Activated T-cell treated with anti-CD3 and anti-CD28 coated beads, Interleukin-2, amount 50 U/mL, for 72 hours (primary cell): ENCODE data around the gene FAM72D. TPM values are rescaled to one million over a fixed set of nuclear protein-coding genes. Genes with fewer than 3 reads are reported as not detected.
A peak's percentile ranks its signal among the peaks of the same experiment; 100 is the strongest.
"Not testable (repeated sequence)": the region's sequence is repeated elsewhere in the genome, so short reads cannot be mapped to it uniquely, and the experiment has no call there.

Experiments used
- ATAC-seq, 2 donors: fragments of 150-1000 bp; cut with Tn5 transposase; replicated peaks in 1 of 2; 2 replicates each; pipeline ENCODE4 v1.10.0; 2021; ENCODE audit warnings: moderate library complexity in 2 of 2, mild to moderate bottlenecking in 1 of 2
- DNase-seq, 2 donors: peaks; one replicate each; pipeline ENCODE4 v3.0.0; 2021 to 2022; ENCODE audit warnings: mixed read lengths in 1 of 2
- H3K27ac Mint-ChIP-seq: one replicate; pipeline ENCODE4 v1.8.0; 2022; ENCODE audit warnings: mild to moderate bottlenecking, moderate library complexity, mixed read lengths
- H3K27me3 Mint-ChIP-seq: one replicate; pipeline ENCODE4 v1.8.0; 2022; ENCODE audit warnings: low read depth, mixed read lengths
- H3K36me3 Mint-ChIP-seq, 2 donors: one replicate each; pipeline ENCODE4 v1.8.0; 2022; ENCODE audit warnings: mixed read lengths in 2 of 2, mild to moderate bottlenecking in 1 of 2; ENCODE audit not compliant: insufficient read depth in 2 of 2
- H3K4me1 Mint-ChIP-seq: one replicate; pipeline ENCODE4 v1.8.0; 2022; ENCODE audit warnings: low read depth, mixed read lengths
- H3K4me3 Mint-ChIP-seq, 2 donors: one replicate each; pipeline ENCODE4 v1.8.0; 2022; ENCODE audit warnings: mild to moderate bottlenecking in 2 of 2, mixed read lengths in 2 of 2, moderate library complexity in 2 of 2
- H3K9me3 Mint-ChIP-seq, 2 donors: one replicate each; pipeline ENCODE4 v1.8.0; 2022; ENCODE audit warnings: mixed read lengths in 2 of 2
- total RNA-seq, 2 donors: library from RNA; stranded (reverse); gene quantifications; one replicate each; pipeline ENCODE4 v1.2.3, GENCODE V29; 2022

Gene FAM72D
- total RNA-seq: 10 to 100 TPM; 22.0 to 38.3 TPM

GRCh38 chr1:145095284-145096057 lies at the start of gene FAM72D, which contains the start of gene SRGAP2B:
Gene FAM72D, plus strand, starts transcription at chr1:145095974. Its CDS starts 874 bp downstream, at chr1:145096848.
Gene SRGAP2B, minus strand, starts transcription at chr1:145095328. Its CDS starts 2,427 bp downstream, at chr1:145092901.
- H3K27me3 Mint-ChIP-seq, DNase-seq, H3K36me3 Mint-ChIP-seq, H3K27ac Mint-ChIP-seq, H3K9me3 Mint-ChIP-seq, H3K4me1 Mint-ChIP-seq: not testable (repeated sequence)
- peak; percentile 85 to 87 for ATAC-seq
- peak within 1 kb of the TSS; percentile 90 to 91 for H3K4me3 Mint-ChIP-seq

DNA sequence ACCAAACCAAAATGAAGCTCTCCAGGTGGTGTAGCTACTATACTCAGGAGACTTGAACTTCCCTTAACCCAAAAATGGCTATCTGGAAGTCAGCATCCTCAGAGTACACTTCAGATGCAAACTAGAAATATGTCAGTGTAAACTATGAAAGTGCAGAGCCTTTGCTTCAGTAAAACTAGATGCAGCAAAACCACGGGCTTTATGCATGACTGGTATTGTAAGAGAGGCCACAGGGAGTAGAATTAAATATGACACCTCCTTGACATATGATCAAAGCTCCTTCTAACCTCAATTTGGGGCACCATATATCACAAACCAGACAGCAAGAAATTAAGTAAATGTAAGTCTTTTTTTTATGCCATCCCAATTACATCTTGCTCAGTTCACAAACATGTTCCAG lies 48.2 kb upstream of the FAM72D start:
- not testable (repeated sequence) for H3K4me1 Mint-ChIP-seq, H3K36me3 Mint-ChIP-seq, H3K4me3 Mint-ChIP-seq, DNase-seq, H3K27me3 Mint-ChIP-seq, H3K27ac Mint-ChIP-seq, H3K9me3 Mint-ChIP-seq
- ATAC-seq: peak; percentile 55 to 76

GRCh38 chr1:145048181-145048856 lies 47.5 kb upstream of the FAM72D start:
- not testable (repeated sequence) for H3K36me3 Mint-ChIP-seq, H3K9me3 Mint-ChIP-seq, H3K27me3 Mint-ChIP-seq, H3K4me3 Mint-ChIP-seq, DNase-seq, H3K4me1 Mint-ChIP-seq, H3K27ac Mint-ChIP-seq
- ATAC-seq: peak in 1 of 2 donors; percentile 36

- H3K9me3 Mint-ChIP-seq, H3K27ac Mint-ChIP-seq, DNase-seq, ATAC-seq, H3K36me3 Mint-ChIP-seq, H3K4me1 Mint-ChIP-seq, H3K4me3 Mint-ChIP-seq, H3K27me3 Mint-ChIP-seq: not testable (repeated sequence)
Measured at GRCh38 chr1:145052019-145052776, 43.6 kb upstream of the FAM72D start.

- ATAC-seq, DNase-seq, H3K36me3 Mint-ChIP-seq, H3K9me3 Mint-ChIP-seq, H3K27me3 Mint-ChIP-seq, H3K4me3 Mint-ChIP-seq, H3K27ac Mint-ChIP-seq, H3K4me1 Mint-ChIP-seq: not testable (repeated sequence)
Measured at GRCh38 chr1:145053428-145053827, 42.3 kb upstream of the FAM72D start.

DNA sequence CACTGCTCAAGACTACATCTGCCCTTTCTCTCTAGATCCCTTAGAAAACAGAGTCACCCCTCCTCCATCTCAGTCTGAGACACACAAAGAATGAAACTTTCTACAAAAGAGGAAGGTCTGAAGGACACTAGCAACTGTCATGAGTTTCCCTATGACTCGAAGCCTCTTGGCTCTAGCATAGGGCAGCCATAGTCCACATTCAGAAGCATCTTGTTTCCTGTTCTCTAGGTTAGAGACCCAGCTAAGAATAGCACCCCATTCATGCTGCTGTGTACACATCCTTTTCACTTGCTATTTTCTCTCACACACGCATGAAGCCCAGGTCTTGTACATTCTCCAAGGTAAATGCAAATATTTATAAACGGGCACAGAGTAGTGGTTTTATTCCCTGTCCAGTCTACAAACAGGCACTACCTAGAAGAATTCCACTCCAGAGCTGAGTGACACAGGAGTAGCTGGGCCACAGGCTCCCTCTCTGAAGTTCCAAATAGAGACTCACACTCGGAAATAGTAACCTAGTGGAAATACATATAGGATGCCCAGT lies 40.5 kb upstream of the FAM72D start:
- not testable (repeated sequence) for H3K36me3 Mint-ChIP-seq, H3K4me3 Mint-ChIP-seq, H3K9me3 Mint-ChIP-seq, DNase-seq, H3K4me1 Mint-ChIP-seq, H3K27me3 Mint-ChIP-seq, H3K27ac Mint-ChIP-seq
- ATAC-seq: peak; percentile 94 to 98

DNA sequence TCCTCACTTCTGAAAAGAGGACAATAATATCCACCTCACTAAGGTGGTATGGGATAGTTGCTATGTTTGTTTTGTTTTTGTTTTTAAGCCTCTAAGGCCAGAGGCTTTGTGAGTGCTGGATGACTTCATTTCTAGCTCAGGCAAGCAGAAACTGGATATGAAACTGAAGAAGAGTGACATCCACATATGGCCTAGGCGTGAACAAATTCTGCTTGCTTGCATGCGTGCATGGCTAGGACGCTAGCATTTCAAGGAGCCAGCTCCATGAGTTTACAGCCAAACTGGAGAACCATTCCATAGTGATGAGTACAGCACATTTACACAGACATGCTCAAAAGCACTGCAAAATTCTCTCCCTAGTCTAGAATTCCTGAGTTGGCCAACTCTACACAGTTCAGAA lies 37.6 kb upstream of the FAM72D start:
- not testable (repeated sequence) for H3K27ac Mint-ChIP-seq, H3K4me1 Mint-ChIP-seq, H3K9me3 Mint-ChIP-seq, H3K36me3 Mint-ChIP-seq, H3K27me3 Mint-ChIP-seq, H3K4me3 Mint-ChIP-seq, DNase-seq
- peak in 1 of 2 donors; percentile 18 for ATAC-seq

- DNase-seq, H3K27me3 Mint-ChIP-seq, H3K4me1 Mint-ChIP-seq, ATAC-seq, H3K9me3 Mint-ChIP-seq, H3K36me3 Mint-ChIP-seq, H3K27ac Mint-ChIP-seq, H3K4me3 Mint-ChIP-seq: not testable (repeated sequence)
Measured at GRCh38 chr1:145063285-145063684, 32.5 kb upstream of the FAM72D start.

DNA sequence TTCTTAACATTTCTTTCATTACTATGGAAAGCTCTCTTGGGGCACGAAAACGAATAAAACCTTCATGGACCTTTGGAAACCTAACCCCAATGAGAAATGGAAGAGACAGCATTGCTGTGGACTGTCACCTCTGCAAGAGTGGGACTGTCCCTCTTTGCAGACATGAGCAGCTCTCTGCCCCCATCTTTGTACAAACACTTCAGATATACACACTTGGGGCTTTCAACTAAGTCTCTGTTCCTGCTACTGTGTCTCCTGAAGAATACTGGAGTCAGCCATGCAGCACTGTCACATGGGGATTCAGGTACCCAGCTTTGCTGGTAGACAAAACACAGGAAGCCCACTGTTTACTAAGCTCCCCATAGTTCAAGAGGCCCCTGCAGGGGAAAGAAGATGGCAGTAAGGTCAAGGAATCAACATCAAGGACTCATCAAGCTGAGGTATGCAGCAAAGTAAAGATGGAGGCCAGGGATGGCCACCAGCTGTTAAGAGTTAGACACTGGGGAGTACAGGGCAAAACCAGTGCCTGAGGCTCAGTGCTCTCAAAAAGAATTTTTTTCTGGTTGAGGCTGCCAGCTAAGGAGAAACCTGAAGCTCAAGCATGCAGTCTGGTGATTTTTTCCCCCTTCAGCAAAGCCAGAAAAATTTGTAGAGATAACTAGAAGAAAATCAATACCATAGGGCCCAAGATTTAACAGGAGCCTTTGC lies 31.7 kb upstream of the FAM72D start:
- not testable (repeated sequence) for H3K4me3 Mint-ChIP-seq, H3K9me3 Mint-ChIP-seq, H3K4me1 Mint-ChIP-seq, DNase-seq, ATAC-seq, H3K36me3 Mint-ChIP-seq, H3K27ac Mint-ChIP-seq, H3K27me3 Mint-ChIP-seq

DNA sequence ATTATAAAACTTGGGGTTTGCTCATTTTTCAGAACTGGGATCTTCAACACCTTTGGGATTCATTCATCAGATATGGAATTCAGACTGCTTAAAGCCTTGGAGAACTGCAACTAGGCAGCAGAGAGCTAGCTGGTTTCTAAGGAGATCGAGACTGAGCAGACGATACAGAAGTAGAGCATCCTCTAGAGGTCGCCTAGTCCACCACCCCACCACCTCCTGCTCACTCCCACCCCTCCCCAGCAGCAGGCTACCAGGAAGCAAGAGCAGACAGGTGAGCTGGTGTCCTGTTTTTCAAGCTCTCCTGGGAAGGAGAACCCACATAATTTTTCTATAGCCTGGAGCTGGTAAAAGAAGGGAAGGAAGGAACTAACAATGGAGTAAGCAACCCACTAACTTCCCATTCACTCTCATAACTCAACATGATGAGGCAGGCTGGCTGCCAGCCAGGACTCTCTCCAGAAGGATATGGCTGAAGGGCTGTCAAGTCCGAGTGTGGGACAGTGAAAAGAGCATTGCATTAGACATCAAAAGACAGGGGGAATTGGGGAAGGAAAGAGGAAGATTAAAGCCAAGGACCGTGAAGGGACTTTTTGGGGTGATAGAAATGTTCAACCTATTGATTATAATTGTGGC lies 30.5 kb upstream of the FAM72D start:
- H3K4me3 Mint-ChIP-seq, H3K27me3 Mint-ChIP-seq, H3K36me3 Mint-ChIP-seq, H3K9me3 Mint-ChIP-seq, H3K27ac Mint-ChIP-seq, H3K4me1 Mint-ChIP-seq, DNase-seq: not testable (repeated sequence)
- peak in 1 of 2 donors; percentile 51 for ATAC-seq

DNA sequence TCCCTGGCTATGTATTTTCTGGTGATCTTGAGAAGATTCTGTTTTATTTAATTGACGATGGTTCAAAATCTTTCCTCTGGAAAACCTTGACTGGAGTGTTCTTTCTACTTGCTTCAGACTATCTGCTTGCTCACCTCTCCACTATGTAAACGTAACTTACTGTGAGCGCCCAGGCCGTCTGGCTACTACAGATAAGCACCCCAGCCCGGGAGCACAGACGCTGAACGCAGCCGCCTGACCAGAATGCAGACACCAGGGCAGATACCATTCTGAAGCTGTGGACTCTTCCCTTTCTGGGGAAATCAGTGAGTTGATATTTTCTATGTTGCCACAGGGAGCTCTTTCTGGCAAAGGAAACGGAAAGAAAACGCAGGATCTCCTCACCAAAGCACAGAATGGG lies 29.3 kb upstream of the FAM72D start:
- not testable (repeated sequence) for DNase-seq, H3K36me3 Mint-ChIP-seq, ATAC-seq, H3K27me3 Mint-ChIP-seq, H3K4me3 Mint-ChIP-seq, H3K27ac Mint-ChIP-seq, H3K9me3 Mint-ChIP-seq, H3K4me1 Mint-ChIP-seq

GRCh38 chr1:145071569-145071968 lies 24.2 kb upstream of the FAM72D start:
- not testable (repeated sequence) for H3K4me3 Mint-ChIP-seq, H3K27ac Mint-ChIP-seq, H3K36me3 Mint-ChIP-seq, DNase-seq, H3K4me1 Mint-ChIP-seq, ATAC-seq, H3K27me3 Mint-ChIP-seq, H3K9me3 Mint-ChIP-seq
